Activated T-helper 1 cell treated with anti-CD3 and anti-CD28 coated beads, Interleukin-2, amount 50 U/mL, for 16 hours (primary cell): ENCODE results near the gene ZFHX3.
A peak's percentile ranks its signal among the peaks of the same experiment; 100 is the strongest.

ENCODE experiments used
- DNase-seq, 2 donors: peaks; one replicate each; pipeline ENCODE4 v3.0.0-alpha.2; 2020; ENCODE audit warnings: low read depth in 1 of 2, low spot score in 1 of 2

The ZFHX3 gene

DNA sequence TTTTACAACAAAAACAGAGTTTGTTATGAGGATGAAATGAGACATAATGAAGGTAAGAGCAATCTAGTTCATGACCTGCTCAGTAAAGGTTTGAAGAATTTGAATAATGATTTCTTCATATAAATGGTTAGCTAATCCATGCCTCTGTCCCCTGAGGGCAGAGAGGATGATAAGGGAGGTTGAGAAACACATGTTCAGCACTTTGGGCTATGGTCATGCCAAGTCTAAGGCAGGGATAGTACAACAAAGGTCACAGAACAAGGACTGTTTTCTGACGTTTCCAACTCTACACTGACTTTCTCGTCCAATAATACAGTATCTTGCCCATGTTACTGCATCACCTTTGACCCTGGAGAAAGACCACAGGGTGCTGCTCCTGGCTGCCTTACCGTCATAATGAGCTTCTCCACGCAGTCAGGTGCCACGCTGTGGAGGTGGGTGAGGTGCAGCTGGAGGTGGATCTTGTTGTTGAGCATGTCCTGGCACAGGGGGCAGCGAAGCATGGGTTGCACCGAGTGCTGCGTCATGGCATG is 236.7 kb downstream of the ZFHX3 start:
- DNase-seq = no peak

DNA sequence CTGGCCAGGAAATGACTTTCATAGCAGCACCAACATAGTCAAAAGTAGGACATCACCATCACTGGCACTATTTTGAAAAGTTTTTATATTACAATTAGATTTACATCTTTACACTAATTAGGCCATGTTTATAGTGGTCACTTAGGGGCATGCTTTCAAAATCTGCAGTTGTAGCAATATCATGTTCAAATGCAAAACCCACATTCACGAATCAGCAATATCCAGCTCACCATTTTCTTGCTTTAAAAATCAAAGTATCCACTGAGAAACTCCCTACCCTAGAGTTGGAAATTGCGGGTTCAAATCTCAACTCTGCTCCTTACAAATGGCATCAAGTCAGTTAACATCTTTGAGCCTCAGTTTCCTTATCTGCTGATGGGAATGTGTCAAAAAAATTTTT is 237.4 kb downstream of the ZFHX3 start:
- DNase-seq = no peak

DNA sequence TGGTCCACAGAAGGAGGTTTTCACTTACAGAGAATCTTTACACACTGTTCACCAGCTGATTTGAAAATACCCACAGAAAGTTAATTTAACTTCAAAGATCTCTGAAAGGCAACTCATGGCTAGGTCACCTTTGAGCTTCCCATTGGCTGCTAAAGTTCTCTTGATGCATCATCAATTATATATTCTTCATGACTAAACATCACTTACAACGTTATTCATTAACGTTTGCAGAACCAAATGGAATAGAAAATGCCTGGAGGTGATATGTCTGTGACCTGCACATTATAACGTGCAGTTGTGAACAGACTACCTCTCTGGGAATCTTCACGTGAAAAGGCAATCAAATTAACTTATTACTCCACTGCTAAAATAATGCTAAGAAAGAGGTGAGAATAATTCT is 238.5 kb downstream of the ZFHX3 start:
- no peak for DNase-seq

DNA sequence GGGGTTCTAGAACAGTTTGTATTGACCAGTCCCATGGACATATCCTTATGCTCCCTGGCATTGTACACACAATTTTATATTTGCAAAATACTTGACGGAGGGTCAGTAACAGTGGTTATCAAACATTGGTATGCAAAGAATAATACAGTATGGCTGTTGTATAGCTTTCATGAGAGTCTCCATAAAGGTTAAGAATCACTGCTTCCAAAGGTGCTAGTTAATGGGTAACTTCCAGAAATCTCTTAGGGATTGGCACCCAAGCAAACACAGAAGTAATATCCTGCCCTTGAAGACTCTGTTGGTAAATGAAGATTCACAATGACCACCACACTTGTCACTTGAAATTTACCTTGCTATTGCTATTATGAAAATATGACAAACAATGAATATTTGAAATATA is 239.2 kb downstream of the ZFHX3 start:
- no peak for DNase-seq

DNA sequence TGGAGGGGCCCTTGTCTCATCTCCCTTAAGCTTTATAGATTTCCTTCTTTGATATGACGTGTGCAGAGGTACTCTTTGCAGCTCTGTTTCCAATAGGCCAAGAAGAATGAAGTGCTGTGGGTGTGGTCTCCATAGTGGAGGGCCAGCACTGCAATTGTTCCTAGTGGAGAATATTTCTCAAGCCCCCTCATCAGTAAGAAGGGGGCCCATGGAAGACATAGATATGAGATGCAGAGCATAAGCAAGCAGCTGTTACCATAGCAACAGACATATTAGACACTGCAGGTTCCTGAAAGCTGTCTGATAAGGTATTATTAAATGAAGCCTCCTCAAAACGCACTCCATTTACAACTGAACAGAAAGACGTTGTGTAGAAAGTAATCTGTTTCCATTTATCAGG is 240.7 kb downstream of the ZFHX3 start:
- DNase-seq = no peak

DNA sequence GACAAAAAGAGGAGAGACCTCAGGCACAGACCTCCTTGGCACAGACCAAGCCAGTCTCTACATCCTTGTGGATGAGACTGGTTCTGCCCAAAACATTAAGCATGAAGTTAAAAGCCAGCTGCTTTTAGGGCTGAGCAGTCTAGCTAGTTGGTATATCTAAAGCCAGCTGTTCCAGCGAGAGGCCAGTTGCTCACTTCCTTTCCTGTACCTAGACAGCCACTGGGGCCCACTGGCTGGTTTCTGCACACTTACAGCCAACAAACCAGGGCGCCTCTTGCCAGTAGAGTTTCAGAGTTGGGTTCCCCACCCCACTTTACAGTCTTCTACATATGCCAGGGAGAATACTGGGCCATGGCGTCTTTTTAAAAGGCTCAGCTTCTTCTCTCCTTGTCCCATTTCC is 242.4 kb downstream of the ZFHX3 start:
- DNase-seq = no peak

DNA sequence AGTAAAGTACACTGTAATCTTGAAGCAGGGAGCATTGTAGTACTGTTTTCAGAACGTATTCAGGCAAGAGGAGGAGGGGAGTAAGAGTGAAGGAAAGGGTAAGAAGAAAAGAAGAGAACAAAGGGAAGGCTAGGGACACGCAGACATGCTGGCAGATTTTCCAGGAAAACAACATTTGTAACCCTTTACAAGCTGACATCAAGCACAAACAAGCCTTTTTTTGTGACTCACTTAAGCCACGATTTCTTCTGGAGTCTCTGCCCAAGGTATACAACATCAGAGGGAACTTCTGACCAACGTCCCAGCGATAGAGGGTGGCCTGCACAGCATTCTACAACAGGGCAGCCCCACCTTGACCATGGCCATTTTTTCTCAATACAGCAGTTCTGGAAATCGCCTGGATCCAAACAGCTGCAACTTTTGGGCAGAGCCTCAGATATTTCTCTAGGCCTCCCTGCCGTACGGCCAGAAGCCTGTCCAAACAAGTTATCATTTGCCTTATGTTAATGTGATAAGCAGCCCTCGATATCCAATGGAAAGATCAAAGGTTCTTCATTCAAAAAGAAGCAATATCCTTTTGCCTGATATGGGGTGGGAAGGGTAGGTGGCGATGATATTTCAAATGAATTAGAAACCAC is 247.3 kb downstream of the ZFHX3 start:
- DNase-seq = no peak

DNA sequence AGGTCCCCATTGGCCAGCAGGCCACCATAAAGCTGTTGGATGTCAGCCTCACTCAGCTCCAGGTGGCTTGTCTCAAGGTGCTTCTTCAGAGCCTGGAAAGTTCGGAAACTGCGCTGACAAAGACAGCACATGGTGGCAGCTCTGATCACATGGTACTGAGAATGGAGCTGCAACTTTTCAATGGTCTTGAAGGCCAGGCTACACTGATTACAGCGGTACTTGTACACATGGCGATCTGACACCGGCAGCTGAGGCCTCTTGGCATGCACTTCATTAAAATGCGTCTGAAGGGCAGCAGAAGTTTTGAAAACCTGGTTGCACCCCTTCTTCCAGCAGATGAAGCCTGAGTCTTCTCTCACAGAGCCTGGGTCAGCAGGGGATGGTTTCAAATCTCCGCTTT is 249.7 kb downstream of the ZFHX3 start:
- no peak for DNase-seq

DNA sequence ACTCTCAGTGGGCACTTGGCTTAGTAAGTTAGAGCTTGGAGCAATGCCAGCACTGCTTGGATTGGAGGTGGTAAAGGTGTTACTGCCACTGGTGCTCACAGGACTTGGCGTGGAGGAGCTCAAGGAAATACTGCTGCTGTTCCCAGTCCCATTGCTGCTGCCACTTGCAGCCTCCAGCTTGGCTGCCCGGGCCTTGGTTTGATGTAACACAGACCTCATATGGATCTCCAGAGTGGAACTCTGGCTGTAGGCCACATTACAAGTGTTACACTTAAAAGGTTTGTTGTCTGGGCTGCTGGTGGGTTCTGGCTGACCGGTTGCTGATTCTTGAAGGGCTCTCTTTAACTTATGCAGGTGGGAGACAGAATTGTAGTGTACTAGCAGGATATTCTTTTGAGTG is 250.3 kb downstream of the ZFHX3 start:
- DNase-seq = no peak

DNA sequence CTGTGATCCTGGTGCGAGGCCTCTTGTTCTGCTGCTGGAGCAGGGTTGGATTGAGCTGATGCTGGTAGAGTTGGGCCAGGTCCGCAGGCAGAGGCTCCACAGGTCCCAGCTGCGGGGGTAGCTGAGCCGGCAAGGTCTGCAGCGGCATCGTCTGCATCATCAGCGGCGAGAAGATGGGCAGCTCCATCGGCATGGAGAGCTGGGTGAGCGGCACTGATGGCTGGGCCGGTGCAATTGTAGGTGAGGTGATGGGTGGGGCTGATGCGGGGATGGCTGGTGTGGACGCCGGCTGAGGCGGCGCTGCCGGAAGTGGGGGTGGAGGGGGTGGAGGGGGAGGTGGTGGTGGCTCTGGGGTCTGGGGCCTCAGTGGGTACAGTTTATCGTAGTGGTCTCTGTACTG is 251.7 kb downstream of the ZFHX3 start:
- no peak for DNase-seq

DNA sequence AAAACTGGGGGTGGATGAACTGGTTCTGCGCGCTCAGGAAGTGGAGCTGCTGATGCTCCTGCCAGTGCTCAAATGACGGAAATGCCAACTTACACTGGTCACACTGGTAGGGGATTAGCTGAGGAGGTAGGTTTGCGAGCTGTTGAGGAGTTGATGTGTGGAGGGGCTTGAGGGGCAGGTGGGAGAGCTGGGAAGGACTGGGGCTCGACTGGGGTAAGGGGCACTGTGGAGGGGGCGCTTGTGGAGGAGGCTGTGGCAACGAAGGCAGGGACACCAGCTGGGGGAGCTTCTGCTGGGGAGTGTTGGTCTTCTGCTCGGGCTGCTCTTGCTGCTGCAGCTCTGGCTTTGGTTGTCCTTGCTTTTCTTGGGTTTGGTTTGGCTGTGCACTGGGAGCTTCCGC is 252.9 kb downstream of the ZFHX3 start:
- DNase-seq = no peak

DNA sequence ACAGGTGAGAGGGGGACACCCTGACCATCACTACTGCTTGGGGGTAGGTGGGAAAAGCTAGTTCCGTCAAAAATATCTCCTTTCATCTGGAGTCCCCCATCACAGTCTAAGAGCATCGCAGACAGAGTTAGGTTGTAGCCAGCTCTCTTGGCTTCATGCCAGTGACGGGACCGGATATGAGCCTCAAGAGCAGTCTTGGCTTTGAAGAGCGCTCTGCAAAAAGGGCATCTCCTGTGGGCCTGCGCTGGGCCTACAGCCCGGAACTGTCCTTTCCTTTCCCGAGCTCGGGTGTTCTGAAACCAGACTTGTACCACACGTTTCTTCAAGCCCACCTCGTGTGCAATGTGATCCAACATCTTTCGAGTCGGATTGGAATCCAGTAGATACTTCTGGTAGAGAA is 253.6 kb downstream of the ZFHX3 start:
- no peak for DNase-seq

DNA sequence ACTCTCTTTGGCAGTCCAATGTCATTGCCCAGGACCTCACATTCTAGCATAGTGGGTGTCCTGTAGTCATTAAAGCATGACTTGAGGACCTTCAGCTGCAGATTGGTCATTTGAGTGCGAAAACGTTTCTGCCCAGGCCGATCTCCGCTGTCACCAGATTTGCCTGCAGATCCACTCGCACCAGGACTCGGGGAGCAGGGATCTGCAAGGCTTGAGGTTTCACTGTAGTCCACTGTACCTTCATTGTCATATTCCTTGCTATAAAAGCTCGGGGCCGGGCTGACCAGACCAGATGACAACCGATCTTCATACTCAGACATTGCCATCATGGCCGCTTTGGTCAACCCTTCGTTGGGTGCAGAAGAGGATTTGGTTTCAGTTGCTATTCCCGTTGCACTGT is 254.2 kb downstream of the ZFHX3 start:
- DNase-seq = no peak

DNA sequence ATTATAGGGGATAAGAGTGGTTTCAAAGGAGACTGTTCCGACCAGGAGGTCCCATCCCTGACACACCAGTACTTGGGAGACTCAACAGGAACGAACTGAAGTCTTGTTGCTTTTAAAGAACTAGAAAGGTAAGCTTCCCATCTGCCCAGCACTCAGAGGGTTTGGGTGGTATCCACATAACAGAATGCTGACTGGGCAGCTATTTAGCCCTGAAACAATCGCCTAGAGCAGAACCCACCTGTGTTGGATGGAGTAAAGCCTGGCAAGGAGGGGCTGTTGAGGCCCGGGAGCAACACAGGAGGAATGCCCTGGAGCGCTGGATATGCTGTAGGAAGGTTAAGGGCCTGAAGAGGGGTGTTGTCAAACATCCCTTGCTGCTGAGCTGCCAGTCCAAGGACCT is 254.9 kb downstream of the ZFHX3 start:
- no peak for DNase-seq

DNA sequence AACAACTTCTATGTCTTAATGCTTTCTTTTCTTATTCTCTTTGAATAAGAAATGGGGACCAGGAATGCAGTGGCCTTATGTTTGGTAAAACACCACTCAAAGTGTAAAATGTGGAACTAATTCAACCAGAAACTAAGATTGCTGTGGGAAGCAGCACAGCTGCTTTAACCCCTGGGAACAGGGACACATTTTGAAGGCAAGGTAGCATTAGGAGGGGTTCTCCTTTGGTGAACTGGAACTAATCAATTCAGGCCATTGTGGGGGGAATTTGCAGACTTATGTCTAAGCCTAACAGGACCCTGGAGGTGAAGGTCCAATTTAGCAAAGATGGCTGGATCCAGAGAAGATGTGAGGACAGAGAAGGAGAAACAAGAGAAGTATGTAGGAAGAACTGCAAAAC is 256.1 kb downstream of the ZFHX3 start:
- DNase-seq = no peak

DNA sequence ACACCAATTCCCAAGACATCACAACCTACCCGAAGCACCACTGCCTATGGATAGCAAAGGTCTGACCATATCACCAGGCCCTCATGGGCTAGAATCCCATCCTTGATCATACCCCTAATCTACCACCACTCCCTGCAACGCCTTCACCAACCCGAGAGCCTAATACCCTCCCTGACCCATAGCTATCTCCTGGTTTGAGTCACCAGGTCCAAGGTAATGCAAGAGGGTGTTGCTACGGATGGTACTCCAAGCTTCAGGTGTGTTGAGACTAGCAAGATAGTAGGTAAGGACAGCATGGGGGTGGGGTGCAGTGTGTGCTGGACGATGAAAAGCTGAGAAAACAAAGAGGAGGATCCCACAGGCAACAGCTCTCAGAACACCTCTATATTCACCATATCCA is 258.0 kb downstream of the ZFHX3 start:
- DNase-seq = no peak

DNA sequence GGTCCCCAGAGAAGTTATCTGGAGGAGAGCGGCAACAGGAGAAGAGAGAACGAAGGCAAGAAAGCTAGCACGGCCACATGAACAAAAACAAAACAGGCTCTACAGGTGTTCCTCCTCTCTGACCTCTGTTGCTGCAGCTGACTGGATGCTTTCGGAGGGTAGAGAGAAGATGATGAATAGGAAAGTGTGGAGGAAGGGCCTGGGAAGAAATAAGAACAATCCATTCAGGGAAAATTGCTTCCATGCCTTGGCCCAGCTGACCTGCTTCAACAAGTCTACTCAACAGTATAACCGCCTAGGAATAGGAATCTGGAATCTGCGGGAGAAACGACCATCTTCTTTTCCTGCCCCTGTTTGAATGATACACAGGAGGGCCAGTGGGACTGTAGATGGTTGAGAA is 258.5 kb downstream of the ZFHX3 start:
- DNase-seq = no peak

DNA sequence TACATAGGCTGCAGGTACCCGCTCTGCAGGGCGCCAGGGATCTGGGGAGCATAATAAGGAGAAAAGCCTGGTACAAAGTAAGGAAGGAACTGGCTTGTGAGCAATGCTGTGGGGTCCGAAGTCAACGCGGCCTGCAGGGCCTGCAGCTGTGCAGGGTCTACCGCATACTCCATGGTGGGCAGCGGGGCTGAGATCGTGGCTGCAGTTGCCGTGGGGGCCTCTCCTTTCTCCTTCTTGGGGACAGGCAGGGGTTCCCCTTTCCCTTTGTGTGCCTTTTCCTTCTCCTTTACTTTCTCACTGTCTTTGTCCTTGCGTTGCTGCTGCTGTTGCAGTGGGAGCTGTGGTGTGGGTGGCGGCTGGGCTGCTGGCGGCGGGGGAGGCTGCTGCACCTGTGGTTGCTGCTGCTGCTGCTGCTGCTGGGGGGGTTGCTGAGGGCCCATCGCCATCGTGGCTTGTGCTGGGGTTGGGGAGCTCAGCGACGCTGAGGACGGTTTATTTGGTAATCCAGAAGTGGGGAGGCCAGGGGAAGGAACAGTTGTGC is 259.6 kb downstream of the ZFHX3 start:
- DNase-seq = no peak

DNA sequence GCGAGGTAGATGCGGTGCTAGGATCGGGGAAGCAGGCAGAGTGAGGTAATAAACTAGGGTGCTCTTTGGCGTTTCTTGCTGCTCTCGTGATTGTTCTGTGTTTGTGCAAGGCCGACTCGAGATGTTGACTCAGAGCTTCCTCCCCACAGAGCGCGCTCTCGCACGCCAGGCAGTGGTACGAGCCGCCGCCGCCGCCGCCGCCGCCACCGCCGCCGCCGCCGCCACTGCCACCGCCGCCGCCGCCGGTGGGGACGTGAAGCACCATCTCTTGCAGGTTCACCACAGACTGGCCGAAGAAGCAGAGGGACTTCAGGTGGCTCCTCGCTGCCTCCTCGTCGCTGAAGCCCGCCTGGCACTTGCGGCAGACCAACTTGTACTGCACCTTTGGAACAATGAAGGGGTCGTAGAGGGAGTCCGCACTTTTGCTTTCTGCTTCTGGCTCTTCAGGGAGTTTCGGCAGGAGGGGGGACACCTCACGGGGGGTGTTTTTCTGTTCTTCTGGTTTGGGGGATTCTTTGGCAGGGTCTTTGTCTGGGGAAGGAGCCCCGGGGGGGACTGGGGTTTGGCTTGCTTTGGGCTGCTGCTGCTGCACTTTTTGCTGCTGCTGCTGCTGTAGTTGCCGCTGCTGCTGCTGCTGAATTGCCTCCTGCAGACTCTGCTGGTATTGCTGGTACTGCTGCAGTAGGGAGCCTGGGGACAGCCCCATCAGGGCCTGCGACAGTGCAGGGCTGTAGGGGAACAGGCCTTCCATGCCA is 260.2 kb downstream of the ZFHX3 start:
- DNase-seq = peak; percentile 24 to 41

DNA sequence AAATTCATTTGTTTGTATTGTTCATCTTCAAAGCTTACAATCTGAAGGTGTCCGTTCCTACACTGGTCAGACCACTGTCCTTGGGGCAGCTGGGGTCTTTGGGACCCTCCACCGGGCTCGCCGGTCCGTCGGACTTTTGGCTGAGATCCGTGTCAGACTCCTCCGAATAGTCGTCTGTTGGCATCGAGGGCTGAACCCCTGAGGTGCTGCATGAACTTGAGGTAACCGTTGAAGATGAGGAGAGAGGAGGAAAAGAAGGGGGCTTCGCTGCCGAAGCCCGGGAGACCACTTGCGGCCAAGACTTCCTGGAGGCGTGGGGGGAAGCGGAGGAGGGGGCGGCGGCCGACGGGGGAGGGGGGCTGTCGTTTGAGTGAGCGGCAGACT is 260.8 kb downstream of the ZFHX3 start:
- DNase-seq = no peak

DNA sequence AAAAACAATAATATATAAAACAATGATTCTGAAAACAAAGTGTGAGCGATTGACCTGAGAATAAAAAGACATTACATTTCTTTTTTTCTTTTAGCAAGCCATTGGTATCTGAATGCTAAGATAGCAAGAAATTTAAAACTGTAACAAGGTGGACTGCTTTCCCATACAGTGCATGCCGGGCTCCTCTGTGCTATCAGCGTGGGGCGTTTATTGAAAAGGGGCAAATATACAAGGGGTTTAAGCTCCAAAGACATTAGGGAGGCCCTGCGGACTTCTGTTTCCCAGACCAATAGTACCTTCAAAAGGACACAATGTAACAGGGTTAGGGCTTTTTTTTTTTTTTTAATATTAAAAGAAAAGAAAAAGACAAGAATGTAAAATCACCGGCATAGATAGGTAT is 261.3 kb downstream of the ZFHX3 start:
- DNase-seq = no peak

DNA sequence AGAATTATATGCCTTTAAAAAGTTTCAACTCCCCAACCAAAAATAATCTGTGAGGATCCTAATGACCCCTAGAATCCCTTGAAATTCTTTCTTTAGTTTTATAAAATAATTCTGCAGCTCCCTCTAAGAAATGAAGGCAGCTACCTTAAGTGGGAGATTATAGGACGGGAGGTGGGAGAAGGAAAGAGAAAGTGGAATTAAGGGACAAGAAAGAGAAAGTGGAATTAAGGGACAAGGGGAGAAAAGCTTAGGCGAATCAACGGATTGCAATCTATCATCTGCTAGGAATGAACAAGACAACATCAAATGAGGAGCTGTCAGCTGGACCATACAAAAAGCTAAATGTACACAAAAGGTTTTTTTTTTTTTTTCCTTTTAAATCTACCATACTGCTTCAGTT is 262.0 kb downstream of the ZFHX3 start:
- DNase-seq = no peak

DNA sequence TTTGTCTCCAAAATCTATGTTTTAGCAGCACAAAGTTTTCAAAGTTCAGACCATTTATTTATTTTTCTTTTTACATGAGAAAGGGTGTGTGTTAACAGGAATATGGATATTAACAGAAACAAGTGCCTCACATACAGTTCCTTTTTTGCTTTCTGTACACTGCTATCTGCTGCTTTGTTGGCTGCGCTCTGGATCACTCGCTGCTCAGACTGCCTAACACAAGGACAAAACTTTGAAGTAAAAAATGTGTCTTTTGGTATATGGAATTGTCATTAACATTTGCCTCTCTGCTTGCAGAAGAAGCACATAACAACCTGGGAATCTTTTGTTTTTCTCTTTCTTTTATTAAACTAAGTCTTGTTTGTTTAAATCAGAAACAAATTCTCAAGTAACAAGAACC is 262.8 kb downstream of the ZFHX3 start:
- DNase-seq = no peak
